WTC11 (cell line): ENCODE data around the gene AJM1.

Experiments
- GABPB1 ChIP-seq: sonication (generic); formaldehyde crosslinking; IDR thresholded peaks from 2 replicates; pipeline ENCODE4 v1.8.1; 2023; ENCODE audit warnings: mild to moderate bottlenecking, missing genetic modification reagents
- SMAD3 ChIP-seq: sonication (generic); formaldehyde crosslinking; IDR thresholded peaks from 2 replicates; pipeline ENCODE4 v1.8.0; 2022; ENCODE audit warnings: missing genetic modification reagents, mild to moderate bottlenecking, borderline replicate concordance
- TCF7 ChIP-seq: sonication (generic); formaldehyde crosslinking; IDR thresholded peaks from 2 replicates; pipeline ENCODE4 v1.8.0; 2022; ENCODE audit warnings: mild to moderate bottlenecking, low read depth, missing genetic modification reagents, moderate library complexity
- TEAD4 ChIP-seq: sonication (generic); formaldehyde crosslinking; IDR thresholded peaks from 2 replicates; pipeline ENCODE4 v1.8.0; 2022; ENCODE audit warnings: mild to moderate bottlenecking, missing genetic modification reagents
- ZNF416 ChIP-seq: fragments of 250-450 bp; sonication (Bioruptor Pico); IDR thresholded peaks from 2 replicates; pipeline ENCODE4 v1.9.0; 2021; ENCODE audit warnings: mild to moderate bottlenecking, inconsistent platforms
- TF ChIP-seq, protein P1 (sequence below): sonication (generic); formaldehyde crosslinking; IDR thresholded peaks from 2 replicates; pipeline ENCODE4 v1.8.0; 2022; ENCODE audit warnings: missing genetic modification reagents
- TF ChIP-seq, protein P2 (sequence below): sonication (generic); formaldehyde crosslinking; IDR thresholded peaks from 2 replicates; pipeline ENCODE4 v1.8.1; 2023; ENCODE audit warnings: mild to moderate bottlenecking, missing genetic modification reagents, moderate library complexity
- TF ChIP-seq, protein P3 (sequence below): fragments of 200-600 bp; IDR thresholded peaks from 2 replicates; pipeline ENCODE4 v1.8.0; 2022; ENCODE audit warnings: antibody characterized with exemption

DNA sequence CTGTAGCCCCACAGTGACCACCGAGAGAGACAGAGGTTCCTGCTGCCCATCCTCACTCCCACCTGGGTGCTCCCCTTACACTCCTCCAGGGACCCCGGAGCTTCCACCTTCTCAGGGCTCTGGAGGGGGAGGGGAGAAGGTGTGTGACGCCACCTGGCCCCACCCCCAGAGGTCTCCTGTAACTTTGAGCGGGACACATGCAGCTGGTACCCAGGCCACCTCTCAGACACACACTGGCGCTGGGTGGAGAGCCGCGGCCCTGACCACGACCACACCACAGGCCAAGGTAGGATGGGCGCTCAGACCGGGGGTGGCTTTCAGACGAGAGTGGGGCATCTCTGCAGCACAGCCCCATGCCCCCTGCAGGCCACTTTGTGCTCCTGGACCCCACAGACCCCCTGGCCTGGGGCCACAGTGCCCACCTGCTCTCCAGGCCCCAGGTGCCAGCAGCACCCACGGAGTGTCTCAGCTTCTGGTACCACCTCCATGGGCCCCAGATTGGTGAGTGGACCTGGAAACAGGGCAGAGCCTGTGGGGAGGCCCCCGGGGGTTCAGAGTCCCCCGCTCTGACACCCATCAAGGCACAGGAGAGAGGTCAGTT, 14.4 kb downstream of the AJM1 start:
- TF ChIP-seq, protein P1, sequence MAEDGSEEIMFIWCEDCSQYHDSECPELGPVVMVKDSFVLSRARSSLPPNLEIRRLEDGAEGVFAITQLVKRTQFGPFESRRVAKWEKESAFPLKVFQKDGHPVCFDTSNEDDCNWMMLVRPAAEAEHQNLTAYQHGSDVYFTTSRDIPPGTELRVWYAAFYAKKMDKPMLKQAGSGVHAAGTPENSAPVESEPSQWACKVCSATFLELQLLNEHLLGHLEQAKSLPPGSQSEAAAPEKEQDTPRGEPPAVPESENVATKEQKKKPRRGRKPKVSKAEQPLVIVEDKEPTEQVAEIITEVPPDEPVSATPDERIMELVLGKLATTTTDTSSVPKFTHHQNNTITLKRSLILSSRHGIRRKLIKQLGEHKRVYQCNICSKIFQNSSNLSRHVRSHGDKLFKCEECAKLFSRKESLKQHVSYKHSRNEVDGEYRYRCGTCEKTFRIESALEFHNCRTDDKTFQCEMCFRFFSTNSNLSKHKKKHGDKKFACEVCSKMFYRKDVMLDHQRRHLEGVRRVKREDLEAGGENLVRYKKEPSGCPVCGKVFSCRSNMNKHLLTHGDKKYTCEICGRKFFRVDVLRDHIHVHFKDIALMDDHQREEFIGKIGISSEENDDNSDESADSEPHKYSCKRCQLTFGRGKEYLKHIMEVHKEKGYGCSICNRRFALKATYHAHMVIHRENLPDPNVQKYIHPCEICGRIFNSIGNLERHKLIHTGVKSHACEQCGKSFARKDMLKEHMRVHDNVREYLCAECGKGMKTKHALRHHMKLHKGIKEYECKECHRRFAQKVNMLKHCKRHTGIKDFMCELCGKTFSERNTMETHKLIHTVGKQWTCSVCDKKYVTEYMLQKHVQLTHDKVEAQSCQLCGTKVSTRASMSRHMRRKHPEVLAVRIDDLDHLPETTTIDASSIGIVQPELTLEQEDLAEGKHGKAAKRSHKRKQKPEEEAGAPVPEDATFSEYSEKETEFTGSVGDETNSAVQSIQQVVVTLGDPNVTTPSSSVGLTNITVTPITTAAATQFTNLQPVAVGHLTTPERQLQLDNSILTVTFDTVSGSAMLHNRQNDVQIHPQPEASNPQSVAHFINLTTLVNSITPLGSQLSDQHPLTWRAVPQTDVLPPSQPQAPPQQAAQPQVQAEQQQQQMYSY (CRISPR knock-in tag): no peak
- no peak for TF ChIP-seq TEAD4
- TF ChIP-seq, protein P2, sequence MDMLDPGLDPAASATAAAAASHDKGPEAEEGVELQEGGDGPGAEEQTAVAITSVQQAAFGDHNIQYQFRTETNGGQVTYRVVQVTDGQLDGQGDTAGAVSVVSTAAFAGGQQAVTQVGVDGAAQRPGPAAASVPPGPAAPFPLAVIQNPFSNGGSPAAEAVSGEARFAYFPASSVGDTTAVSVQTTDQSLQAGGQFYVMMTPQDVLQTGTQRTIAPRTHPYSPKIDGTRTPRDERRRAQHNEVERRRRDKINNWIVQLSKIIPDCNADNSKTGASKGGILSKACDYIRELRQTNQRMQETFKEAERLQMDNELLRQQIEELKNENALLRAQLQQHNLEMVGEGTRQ (CRISPR knock-in tag): no peak
- TF ChIP-seq ZNF416 (CRISPR knock-in tag): no peak
- TF ChIP-seq, protein P3, sequence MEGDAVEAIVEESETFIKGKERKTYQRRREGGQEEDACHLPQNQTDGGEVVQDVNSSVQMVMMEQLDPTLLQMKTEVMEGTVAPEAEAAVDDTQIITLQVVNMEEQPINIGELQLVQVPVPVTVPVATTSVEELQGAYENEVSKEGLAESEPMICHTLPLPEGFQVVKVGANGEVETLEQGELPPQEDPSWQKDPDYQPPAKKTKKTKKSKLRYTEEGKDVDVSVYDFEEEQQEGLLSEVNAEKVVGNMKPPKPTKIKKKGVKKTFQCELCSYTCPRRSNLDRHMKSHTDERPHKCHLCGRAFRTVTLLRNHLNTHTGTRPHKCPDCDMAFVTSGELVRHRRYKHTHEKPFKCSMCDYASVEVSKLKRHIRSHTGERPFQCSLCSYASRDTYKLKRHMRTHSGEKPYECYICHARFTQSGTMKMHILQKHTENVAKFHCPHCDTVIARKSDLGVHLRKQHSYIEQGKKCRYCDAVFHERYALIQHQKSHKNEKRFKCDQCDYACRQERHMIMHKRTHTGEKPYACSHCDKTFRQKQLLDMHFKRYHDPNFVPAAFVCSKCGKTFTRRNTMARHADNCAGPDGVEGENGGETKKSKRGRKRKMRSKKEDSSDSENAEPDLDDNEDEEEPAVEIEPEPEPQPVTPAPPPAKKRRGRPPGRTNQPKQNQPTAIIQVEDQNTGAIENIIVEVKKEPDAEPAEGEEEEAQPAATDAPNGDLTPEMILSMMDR: no peak
- no peak for TF ChIP-seq TCF7 (CRISPR knock-in tag)
- no peak for TF ChIP-seq SMAD3
- TF ChIP-seq GABPB1: no peak
